IPS-18a (cell line): ENCODE data around the gene M1AP.

Experiments
- H3K27ac ChIP-seq: one replicate; pipeline ENCODE4 v1.5.1; 2013; ENCODE audit warnings: low read length
- H3K27me3 ChIP-seq: one replicate; pipeline ENCODE4 v1.6.1; 2013; ENCODE audit warnings: mild to moderate bottlenecking, low read length; ENCODE audit not compliant: control insufficient read depth, insufficient read depth
- H3K36me3 ChIP-seq: one replicate; pipeline ENCODE4 v1.6.1; 2013; ENCODE audit warnings: low read depth, low read length; ENCODE audit not compliant: control insufficient read depth
- H3K4me1 ChIP-seq: one replicate; pipeline ENCODE4 v1.6.1; 2013; ENCODE audit warnings: low read depth, low read length; ENCODE audit not compliant: control insufficient read depth
- H3K4me3 ChIP-seq: one replicate; pipeline ENCODE4 v1.5.1; 2013; ENCODE audit warnings: low read length
- H3K9ac ChIP-seq: one replicate; pipeline ENCODE4 v1.6.1; 2013; ENCODE audit warnings: mild to moderate bottlenecking, low read length, moderate library complexity
- H3K9me3 ChIP-seq: one replicate; pipeline ENCODE4 v1.6.1; 2013; ENCODE audit warnings: low read depth, low read length; ENCODE audit not compliant: control insufficient read depth

Gene M1AP

DNA sequence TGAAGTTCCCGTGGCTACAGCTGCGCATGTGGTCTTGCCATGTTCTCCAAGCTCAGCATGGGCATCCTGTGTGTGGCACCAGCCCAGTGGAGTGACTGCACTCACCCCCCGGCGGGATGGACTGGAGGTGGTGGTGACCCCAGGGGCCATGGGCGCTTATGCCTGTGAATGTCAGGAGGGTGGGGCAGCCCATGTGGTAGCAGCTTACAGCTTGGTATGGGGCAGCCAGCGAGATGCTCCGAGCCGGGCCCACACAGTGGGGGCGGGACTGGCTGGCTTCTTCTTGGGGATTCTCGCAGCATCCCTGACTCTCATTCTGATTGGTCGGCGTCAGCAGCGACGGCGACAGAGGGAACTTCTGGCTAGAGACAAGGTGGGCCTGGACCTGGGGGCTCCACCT is 31.5 kb upstream of the M1AP start:
- H3K36me3 ChIP-seq = no peaks in the 10 kb centered on the region

GRCh38 chr2:74676331-74676730 is 28.2 kb upstream of the M1AP start:
- H3K9ac ChIP-seq = no peak overlapping the region

More for the DNA sequence above, 31.5 kb upstream of the M1AP start:
- Histone ChIP-seq H3K4me1 (no peaks in the 10 kb centered on the region), H3K4me3 (no peak overlapping the region), H3K27me3 (no peaks in the 10 kb centered on the region), H3K9ac (no peak overlapping the region), H3K9me3 (no peaks in the 10 kb centered on the region), H3K27ac (no peak overlapping the region)

GRCh38 chr2:74675090-74675489 is 27.0 kb upstream of the M1AP start:
- H3K9ac ChIP-seq = no peak overlapping the region
- no peaks in the 10 kb centered on the region for H3K4me1 ChIP-seq
- no peaks in the 10 kb centered on the region for H3K9me3 ChIP-seq
- H3K27ac ChIP-seq = no peak overlapping the region
- H3K36me3 ChIP-seq = no peaks in the 10 kb centered on the region
- no peak overlapping the region for H3K4me3 ChIP-seq
- no peaks in the 10 kb centered on the region for H3K27me3 ChIP-seq

More at GRCh38 chr2:74676331-74676730, 28.2 kb upstream of the M1AP start:
- Histone ChIP-seq H3K4me1 (no peaks in the 10 kb centered on the region), H3K4me3 (no peak overlapping the region), H3K27me3 (no peaks in the 10 kb centered on the region), H3K36me3 (no peaks in the 10 kb centered on the region), H3K27ac (no peak overlapping the region), H3K9me3 (no peaks in the 10 kb centered on the region)

- H3K27ac ChIP-seq = no peak overlapping the region
- no peaks in the 10 kb centered on the region for H3K36me3 ChIP-seq
- no peaks in the 10 kb centered on the region for H3K9me3 ChIP-seq
- H3K27me3 ChIP-seq = no peaks in the 10 kb centered on the region
- no peak overlapping the region for H3K9ac ChIP-seq
- no peaks in the 10 kb centered on the region for H3K4me1 ChIP-seq
- H3K4me3 ChIP-seq = no peak overlapping the region
Observed at GRCh38 chr2:74673826-74674528, 25.8 kb upstream of the M1AP start.

GRCh38 chr2:74671479-74671878 is 23.3 kb upstream of the M1AP start:
- H3K4me3 ChIP-seq = no peak overlapping the region
- no peak overlapping the region for H3K27ac ChIP-seq
- H3K36me3 ChIP-seq = no peaks in the 10 kb centered on the region
- no peaks in the 10 kb centered on the region for H3K4me1 ChIP-seq
- H3K27me3 ChIP-seq = no peaks in the 10 kb centered on the region
- H3K9me3 ChIP-seq = no peaks in the 10 kb centered on the region
- no peak overlapping the region for H3K9ac ChIP-seq

DNA sequence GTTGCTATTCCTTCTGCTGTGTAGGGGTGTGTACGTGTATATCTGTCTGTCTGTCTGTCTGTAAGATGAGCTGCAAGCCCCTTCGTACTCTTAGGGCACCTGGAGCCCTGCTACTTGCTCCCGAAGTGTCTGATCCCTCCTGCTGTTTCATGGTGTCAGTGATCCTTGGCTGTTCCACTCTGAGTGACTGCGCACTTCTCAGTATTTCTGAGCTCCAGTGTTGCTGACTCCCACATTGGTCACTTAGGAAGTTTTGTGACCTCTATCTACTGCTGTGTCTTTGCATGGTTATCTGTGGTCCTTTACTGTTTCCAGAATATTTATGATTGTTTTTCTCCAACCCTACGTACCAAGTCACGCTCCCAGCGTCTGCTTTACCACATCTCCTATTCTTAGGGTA is 22.1 kb upstream of the M1AP start:
- no peaks in the 10 kb centered on the region for H3K4me1 ChIP-seq
- H3K9ac ChIP-seq = no peak overlapping the region
- H3K27ac ChIP-seq = no peak overlapping the region
- no peak overlapping the region for H3K4me3 ChIP-seq
- no peaks in the 10 kb centered on the region for H3K27me3 ChIP-seq
- no peaks in the 10 kb centered on the region for H3K9me3 ChIP-seq
- no peaks in the 10 kb centered on the region for H3K36me3 ChIP-seq

- Histone ChIP-seq H3K36me3 (no peaks in the 10 kb centered on the region), H3K9ac (no peak overlapping the region), H3K27ac (no peak overlapping the region), H3K4me3 (no peak overlapping the region), H3K9me3 (no peaks in the 10 kb centered on the region), H3K4me1 (no peaks in the 10 kb centered on the region), H3K27me3 (no peaks in the 10 kb centered on the region)
Observed at GRCh38 chr2:74668087-74668486, 20.0 kb upstream of the M1AP start.

GRCh38 chr2:74659462-74659861 is 11.3 kb upstream of the M1AP start:
- no peaks in the 10 kb centered on the region for H3K9me3 ChIP-seq
- no peaks in the 10 kb centered on the region for H3K4me1 ChIP-seq
- no peak overlapping the region for H3K9ac ChIP-seq
- no peaks in the 10 kb centered on the region for H3K36me3 ChIP-seq
- H3K4me3 ChIP-seq = no peak overlapping the region
- H3K27me3 ChIP-seq = peaks cover 16% of the 10 kb centered on the region
- H3K27ac ChIP-seq = no peak overlapping the region

GRCh38 chr2:74658516-74658915 is 10.4 kb upstream of the M1AP start:
- no peaks in the 10 kb centered on the region for H3K4me1 ChIP-seq
- H3K27ac ChIP-seq = no peak overlapping the region
- no peaks in the 10 kb centered on the region for H3K36me3 ChIP-seq
- no peak overlapping the region for H3K9ac ChIP-seq
- H3K4me3 ChIP-seq = no peak overlapping the region
- peaks cover 18% of the 10 kb centered on the region for H3K27me3 ChIP-seq
- no peaks in the 10 kb centered on the region for H3K9me3 ChIP-seq

- Histone ChIP-seq H3K4me1 (no peaks in the 10 kb centered on the region), H3K9ac (no peak overlapping the region), H3K36me3 (no peaks in the 10 kb centered on the region), H3K27me3 (peaks cover 18% of the 10 kb centered on the region), H3K9me3 (no peaks in the 10 kb centered on the region), H3K27ac (no peak overlapping the region), H3K4me3 (no peak overlapping the region)
Observed at GRCh38 chr2:74655579-74655978, 7.4 kb upstream of the M1AP start.

DNA sequence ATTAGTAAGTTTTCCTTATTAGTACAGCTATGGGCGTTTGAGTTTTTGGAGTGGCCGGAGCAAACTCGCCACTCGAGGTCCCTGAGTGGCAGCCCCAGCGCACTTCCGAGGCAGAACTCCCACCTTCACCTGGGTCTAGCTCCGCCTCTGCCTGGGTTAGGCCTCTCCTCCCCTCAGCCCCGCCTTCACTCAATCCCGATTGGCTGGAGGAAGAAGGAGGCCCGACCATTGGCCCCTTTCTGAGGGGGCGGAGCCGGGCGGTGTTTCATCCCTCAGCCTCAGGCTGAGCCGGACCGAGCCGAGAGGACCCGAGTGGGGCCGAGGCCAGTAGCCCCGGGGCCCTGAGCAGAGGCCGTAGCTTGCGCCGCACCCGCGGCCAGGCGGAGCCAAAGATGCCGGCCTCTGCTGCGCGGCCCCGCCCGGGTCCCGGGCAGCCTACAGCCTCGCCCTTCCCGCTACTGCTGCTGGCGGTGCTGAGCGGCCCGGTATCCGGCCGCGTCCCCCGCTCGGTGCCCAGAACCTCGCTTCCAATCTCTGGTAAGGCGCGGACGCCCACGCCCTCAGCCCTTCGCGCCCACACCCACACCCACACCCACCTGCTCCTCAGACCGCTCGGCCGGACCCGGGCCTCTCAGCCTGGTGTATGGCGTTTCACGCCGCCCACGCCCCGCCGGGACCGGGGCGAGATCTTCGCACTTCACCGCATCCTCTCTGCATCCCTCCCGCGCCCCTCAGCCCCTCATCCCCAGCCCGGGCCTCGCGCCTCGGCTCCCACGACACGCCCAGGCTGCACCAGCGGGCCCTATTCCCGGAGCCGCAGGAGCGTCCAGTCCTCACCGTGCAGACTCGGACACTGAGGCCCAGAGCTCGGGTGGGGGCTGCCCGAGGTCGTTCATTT is 6.1 kb upstream of the M1AP start, which contains the start of gene SEMA4F:
SEMA4F (plus strand) TSS at position 263 of the 898 bp plus-strand sequence; CDS start at position 393, 130 bp downstream.
- H3K9me3 ChIP-seq = no peaks in the 10 kb centered on the region

More for the DNA sequence above, 6.1 kb upstream of the M1AP start, which contains the start of gene SEMA4F:
- Histone ChIP-seq H3K4me3 (peak within 1 kb of the TSS; percentile 70), H3K36me3 (no peaks in the 10 kb centered on the region), H3K4me1 (no peaks in the 10 kb centered on the region), H3K27ac (no peak within 1 kb of the TSS), H3K9ac (no peak within 1 kb of the TSS), H3K27me3 (peaks cover 18% of the 10 kb centered on the region)
